ENCODE data around the gene SCGB1C2.

SCGB1C2 gene

DNA sequence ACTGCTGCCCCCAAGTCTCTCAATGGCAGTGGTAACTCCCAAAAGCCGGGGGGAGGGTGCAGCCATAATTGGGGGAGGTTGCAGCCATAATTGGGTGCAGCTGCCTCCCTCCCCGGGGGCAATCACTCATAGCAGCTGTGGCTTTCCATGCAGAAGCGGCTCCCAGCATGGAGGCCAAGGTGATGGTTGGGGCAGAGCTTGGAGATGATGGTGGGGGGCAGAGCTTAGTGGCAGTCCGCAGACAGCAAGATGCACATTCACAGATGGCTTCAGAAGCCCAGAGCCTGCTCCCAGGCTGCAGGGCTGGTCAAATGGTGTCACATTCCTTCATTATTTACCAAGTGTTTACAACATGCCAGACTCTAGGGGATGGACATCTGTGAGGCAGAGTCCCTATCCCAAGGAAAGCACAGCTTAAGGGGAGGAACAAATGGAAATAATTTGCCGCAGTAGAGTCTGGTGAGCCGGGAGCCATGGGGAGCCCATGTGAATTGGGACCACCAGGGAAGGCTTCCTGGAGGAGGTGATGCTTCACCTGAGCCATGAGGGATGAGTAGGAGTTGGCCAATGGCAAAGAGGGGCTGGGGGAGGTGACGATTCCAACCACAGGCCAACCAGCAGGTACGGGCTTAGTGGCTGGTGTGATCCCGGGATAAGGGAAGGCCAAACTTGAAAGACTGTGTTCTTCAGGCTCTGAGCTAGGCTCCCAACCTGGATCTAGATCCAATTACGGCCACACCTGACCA, 36.0 kb downstream of the SCGB1C2 start:
- DNase-seq: no peak

DNA sequence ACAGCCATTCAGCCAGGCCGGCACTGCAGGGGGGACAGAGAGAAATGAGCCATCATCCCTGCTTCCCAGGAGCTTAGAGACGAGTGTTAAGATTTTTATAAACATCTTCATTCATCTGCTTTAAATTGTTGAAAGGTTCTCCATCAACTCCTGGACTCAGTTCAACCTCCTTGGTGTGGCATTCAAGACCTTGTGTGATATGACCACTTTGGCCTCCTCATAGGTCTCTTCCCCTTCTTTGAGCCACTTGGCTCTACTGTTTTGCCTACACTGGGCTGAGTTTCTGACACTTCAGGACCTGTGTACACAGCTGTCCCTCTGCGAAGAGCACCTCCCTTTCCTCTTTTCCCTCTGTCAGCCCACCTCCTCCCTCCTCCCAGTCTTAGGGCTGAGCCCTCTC, 39.8 kb downstream of the SCGB1C2 start:
- no peak for DNase-seq

DNA sequence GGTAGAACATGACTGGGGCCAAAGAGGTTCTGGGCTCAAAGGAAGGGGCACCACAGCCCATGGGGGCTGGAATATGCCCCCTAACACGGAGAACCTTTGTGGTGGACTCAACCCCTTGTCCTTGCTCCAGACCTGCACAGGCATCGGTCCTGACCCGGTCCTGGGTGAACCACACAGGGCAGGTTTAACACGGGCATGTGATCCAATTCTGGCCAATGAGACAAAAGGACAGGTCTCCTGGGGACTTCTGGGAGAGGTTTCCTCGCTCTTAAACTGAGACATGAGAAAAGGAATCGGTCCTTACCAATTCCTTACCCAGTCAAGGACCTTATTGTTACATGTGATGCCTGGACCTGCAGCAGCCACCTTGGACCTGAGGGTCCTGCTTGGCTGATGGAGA, 40.4 kb downstream of the SCGB1C2 start:
- no peak for DNase-seq

DNA sequence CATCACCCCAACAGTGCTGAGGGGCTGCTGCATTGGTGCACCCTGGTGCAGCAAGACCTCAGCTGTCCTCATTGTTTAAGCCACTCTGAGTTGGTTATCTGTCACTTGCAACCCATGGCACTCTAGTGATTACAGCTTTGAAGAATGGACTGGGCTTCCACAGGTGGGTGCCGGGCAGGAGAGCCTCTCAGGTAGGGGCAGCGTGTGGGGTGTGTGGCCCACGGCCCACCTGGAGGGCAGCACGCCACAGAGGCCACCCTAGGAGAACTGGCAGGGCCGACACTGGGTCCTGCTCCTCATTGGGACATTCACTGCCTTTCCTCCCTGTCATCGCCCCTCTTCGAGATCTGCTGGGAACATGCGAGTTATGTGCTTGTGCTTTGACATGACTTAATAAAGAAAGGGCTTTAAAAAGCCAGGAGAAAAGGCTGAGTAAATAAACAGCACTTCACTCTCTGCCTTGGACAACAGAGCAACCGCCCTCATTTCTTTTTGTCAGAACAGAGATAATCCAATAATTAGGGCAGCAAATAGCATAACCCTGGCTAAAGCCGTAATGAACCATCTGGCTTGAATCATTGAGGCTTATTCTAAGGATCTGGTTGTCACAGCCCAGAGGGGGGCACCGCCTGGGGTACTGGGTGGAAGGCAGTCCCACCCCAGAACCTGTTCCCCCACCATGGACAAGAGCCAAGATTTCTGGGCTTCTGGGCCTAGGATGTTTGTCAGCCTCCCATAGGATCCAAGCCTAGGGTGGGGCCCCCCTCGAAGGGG, 41.1 kb downstream of the SCGB1C2 start:
- no peak for DNase-seq

DNA sequence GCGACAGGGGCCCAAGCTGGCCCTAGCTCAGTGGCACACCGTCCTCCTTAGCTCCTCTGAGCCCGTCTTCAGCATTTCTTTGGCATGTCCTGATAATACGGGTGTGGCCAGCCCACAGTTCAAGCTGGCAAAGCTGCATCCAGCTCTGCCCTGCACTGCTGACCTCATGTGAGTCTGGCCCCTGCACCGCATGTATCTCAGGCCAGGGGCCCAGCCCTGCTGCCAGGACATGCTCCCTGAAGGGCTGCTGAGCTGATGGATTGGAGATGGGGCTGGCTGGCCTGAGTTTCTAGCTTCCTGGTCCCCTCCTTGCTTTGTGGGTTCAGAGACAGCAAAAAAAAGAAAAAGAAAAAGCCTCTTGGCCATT, 41.7 kb downstream of the SCGB1C2 start:
- DNase-seq: no peak

DNA sequence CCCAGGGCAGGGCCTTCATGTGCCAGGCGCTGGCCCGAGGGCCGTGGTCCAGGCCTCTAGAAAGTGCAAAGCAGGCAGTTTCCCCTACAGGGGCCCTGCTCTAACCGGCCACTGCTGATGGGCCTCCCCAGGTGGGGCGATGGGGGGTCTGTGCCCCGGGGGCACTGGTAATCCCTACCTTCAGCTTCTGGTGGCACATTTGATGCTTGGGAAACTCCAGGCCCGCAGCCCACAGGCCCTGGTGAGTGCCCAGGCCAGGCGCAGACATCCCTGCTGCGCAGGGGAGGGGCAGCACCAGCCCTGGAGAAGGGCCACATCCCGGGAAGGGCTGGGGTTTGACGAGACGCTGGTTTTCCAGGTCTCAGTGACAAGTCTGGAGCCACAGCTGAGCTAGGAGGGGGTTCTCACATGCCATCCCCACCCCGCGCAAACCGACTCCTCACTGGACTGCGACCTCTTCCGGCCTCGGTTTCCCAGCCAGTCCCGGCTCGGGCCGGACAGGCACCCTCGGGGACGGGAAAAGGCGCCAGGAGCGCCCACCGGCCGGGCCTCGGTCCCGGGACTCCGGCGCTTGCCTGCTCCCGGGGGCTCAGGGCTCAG, 42.5 kb downstream of the SCGB1C2 start:
- no peak for DNase-seq

DNA sequence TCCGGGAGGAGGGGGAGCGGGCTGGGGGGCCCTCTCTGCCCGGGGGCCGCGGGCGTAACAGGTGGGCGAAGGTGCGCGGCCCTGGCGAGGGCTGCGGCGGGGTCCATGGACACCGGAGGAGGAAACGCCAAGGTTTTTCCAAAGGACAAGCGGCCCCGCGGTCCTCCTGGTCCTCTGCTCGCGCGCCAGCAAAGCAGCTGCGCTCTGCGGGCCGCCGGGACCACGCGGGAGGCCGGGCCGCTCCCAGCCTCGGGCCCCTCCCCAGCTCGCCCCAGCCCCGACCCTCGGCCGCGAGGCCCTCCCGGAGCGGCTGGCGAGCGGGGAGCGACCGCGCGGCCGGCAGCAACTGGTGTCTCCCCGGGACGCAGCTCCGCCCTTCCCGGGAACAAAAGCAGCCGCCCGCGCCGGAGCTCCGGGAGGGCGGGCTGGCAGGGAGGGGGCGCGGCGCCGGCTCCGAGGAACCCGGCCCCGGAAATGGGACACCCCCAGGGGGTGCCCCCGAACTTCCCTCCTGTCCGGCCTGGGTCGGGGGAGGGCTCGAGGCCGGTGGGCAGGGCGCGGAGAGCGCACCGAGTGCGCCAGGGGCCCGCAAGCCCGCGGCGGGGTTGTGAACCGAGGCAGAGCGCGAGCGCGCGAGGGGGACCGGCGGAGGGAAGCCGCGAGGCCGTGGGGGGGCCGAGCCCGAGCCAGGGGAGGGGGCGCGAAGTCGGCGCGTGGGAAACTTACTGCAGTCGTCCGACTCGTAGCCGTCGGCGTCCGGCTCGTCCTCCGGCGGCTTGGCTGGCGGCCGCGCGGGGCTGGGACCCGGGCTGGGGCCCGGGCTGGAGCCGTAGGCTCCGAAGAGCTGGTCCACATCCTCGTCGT, 43.2 kb downstream of the SCGB1C2 start:
- no peak for DNase-seq

DNA sequence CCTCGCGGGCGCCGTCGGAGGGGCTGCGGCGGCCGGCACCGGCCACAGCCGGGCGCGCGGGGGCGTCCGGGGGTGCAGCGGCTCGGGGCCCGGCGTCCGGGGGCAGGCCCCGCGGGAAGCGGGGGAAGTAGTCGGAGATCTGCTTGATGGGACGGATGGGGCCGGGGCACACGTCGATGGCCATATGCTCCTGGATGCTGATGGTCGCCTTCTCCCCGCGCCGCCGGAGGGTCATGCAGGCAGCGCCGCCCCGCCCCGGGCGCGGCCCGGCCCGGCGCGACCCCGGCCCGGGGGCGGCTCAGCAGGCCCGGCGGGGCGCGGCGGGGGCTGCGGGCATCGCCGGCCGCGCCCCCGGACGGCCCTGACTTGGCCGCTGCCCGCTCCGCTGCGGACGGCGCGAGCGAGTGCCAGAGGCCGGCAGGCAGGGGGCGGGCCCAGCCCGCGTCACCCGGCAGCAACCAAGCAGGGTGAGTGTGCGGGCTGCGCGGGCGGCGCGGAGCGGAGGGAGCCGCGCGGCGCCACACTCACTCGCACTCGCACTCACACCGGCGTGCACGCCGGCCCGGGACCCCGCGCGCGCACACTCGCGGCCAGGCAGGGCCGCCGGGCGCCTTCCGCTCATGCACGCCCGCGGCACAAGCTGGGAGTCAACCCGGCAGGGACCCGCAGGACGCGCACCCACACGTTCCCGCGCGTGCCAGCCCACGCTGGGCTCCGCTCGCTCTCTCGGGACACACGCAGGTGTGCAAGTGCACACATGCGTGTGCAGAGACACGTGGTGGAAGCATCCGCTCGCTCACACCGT, 44.1 kb downstream of the SCGB1C2 start, which contains the start of gene DOC2B:
Gene DOC2B, minus strand, starts transcription at position 406 of the 805 bp plus-strand sequence. Its CDS starts 171 bp downstream, at position 235.
- DNase-seq: no peak

DNA sequence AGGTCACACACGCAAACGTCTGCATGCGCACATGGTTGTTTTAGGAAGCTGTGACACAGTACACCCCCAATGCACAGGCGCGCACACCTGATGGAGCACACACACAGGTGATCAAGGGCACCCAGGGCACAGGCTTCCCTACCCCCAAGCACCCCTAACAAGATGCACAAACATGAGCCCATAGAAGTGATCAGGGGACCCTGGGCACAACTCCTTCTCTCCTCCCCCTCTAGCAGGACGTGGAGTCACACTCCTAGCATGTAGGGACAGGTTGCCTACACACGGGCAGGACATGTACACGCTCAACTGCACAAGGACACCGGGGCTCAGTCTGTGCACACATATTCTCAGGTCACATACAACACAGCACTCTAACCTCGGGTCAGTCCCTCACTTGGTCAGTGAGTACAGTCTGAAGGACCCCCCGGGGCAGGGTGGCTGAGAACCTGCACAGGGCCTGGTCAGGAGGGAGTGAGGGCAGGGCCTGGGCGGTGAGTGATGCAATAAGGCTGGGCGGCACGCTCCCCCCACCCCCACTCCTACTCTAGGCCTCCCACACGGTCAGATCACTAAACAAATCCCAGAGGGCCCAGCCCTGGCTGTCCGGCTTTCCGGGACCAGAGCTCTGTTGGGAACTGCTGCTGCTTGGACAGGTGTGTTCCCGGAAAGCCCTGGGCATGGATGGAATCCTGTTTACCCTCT, 44.8 kb downstream of the SCGB1C2 start:
- DNase-seq: no peak

DNA sequence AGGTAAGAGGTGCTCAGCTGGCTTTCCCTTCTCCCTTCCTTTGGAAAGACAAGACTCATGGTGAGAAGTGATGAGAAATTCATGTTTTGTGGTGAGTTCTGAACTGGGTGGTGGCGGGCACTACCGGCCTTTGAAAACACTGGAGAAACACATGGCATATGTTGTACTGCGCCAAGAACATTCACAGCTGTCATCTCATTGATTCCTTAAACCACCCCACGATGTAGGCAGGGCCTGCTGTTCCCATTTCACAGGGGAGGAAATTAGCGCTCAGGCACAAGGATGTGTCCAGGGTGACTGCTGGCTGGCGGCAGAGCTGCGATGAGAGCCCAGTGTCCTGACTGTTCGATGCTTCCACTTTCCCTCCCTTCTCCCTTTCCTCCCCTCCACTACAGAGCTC, 45.7 kb downstream of the SCGB1C2 start:
- no peak for DNase-seq

DNA sequence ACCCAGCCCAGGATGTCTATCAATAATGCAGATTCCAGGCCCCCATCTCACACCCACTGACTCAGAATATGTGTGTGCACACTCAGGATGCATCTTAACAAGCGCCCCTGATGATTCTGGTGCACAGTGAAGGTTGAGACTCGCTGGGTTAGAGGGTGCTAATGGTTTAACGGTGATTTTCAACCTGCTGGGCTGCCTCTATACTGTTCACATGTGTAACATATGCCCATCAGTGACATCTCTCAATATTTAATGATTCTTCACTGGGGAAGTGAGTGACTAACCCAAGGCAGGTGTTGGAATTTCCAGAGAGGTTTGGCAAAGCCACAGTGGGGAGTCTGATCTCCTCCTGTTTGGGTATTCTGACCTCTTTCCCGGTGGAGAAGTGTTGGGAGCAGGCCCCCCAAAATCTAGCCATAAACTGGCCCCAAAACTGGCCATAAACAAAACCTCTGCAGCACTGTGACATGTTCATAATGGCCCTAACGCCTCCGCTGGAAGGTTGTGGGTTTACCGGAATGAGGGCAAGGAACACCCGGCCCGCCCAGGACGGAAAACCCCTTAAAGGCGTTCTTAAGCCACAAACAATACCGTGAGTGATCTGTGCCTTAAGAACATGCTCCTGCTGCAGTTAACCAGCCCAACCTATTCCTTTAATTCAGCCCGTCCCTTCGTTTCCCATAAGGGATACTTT, 48.2 kb downstream of the SCGB1C2 start:
- DNase-seq: no peak

DNA sequence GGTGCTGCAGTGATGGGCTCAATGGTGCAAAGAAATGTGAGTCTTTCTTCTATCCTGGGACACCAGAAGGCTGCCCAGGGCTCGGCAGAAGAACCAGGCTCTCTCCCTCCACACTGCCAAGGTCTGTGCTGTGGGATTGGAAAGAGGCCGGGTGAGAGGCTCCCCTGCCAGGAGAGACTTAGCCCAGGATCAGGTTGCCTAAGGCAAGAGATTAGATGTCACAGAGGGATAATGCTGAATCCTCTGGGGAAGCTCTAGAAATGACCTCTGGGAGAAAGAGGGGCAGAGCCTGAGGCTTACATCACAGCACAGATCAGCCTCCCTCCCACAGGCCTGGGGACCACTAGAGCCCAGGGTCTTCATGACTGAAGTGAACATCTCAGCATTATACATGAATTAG, 49.8 kb downstream of the SCGB1C2 start:
- no peak for DNase-seq

Data from Kasumi-1 (cell line).